ENCODE data around the gene KIF15.
A peak's percentile ranks its signal among the peaks of the same experiment; 100 is the strongest.

DNA sequence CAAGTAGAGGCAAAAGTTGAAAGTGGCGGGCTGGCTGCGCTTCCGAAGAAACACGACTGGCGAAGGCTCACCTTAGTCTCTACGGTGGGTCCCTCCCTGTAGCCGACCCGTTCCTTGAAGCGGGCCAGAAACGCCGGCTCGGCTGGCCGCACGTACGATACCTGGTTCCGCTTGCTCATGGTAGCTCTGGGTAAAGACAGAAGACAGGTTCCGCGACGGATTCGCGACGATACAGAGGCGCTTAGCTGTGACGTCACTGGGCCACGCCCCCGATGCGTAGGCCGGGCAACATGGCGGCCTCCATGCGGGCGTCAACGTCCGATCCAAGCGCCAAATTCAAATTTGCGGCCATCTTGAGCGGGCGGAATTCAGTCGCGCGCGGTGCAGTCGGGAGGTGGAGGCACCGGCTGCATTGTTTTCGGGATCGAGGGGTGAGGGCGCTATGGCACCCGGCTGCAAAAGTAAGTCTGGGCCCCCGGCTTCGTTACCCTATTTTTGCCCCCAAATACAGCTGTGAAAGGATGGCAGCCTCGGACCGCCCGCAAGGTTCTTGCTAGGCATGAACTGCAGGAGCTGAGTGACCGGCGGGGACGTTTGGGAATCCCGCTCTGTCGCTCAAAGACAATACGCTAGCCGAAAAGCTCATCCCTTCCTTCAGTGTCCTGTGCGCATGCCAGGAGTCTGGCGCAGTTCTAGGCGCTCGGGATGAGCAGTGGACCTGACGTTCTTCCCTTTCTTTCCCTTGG lies at the start of gene KIF15, which contains the start of gene KIAA1143:
- TF ChIP-seq POLR2A (IDR thresholded peaks at IDR 0.05): peak; percentile 67
- TF ChIP-seq, protein P1, sequence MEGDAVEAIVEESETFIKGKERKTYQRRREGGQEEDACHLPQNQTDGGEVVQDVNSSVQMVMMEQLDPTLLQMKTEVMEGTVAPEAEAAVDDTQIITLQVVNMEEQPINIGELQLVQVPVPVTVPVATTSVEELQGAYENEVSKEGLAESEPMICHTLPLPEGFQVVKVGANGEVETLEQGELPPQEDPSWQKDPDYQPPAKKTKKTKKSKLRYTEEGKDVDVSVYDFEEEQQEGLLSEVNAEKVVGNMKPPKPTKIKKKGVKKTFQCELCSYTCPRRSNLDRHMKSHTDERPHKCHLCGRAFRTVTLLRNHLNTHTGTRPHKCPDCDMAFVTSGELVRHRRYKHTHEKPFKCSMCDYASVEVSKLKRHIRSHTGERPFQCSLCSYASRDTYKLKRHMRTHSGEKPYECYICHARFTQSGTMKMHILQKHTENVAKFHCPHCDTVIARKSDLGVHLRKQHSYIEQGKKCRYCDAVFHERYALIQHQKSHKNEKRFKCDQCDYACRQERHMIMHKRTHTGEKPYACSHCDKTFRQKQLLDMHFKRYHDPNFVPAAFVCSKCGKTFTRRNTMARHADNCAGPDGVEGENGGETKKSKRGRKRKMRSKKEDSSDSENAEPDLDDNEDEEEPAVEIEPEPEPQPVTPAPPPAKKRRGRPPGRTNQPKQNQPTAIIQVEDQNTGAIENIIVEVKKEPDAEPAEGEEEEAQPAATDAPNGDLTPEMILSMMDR (IDR thresholded peaks at IDR 0.05): no peak
